Stimulated activated CD8-positive, alpha-beta memory T cell treated with anti-CD3 and anti-CD28 coated beads, Interleukin-12 subunit alpha, Interleukin-12 subunit beta, amount 100 ng/mL, for 4 hours (primary cell): ENCODE measurements around the gene TESK2.
"Not testable (repeated sequence)": the region's sequence is repeated elsewhere in the genome, so short reads cannot be mapped to it uniquely, and the experiment has no call there.

Experiments
- DNase-seq: peaks from one replicate; pipeline ENCODE4 v3.0.0-alpha.2; 2020; ENCODE audit warnings: low read depth

TESK2 gene

GRCh38 chr1:45510036-45510971 lies 19.3 kb upstream of the TESK2 start:
- DNase-seq = no peak

GRCh38 chr1:45508295-45509151 lies 17.6 kb upstream of the TESK2 start:
- DNase-seq = no peak

GRCh38 chr1:45507893-45508292 lies 16.9 kb upstream of the TESK2 start:
- DNase-seq = no peak

GRCh38 chr1:45507195-45507594 lies 16.2 kb upstream of the TESK2 start:
- no peak for DNase-seq

- no peak for DNase-seq
Observed at GRCh38 chr1:45503462-45504360, 12.7 kb upstream of the TESK2 start.

- DNase-seq = no peak
Observed at GRCh38 chr1:45501505-45501859, 10.5 kb upstream of the TESK2 start.

GRCh38 chr1:45499415-45499769 lies 8.4 kb upstream of the TESK2 start:
- DNase-seq = no peak

- no peak for DNase-seq
Observed at GRCh38 chr1:45498279-45498678, 7.3 kb upstream of the TESK2 start.

GRCh38 chr1:45493116-45493697 lies 2.2 kb upstream of the TESK2 start:
- DNase-seq = no peak

- DNase-seq = no peak
Observed at GRCh38 chr1:45492691-45493090, 1.7 kb upstream of the TESK2 start.

- DNase-seq = no peak
Observed at GRCh38 chr1:45491487-45492260, 711 bp upstream of the TESK2 start.

GRCh38 chr1:45490121-45490625 lies 790 bp downstream of the TESK2 start:
- no peak for DNase-seq

GRCh38 chr1:45489379-45489778 lies 1.6 kb downstream of the TESK2 start:
- not testable (repeated sequence) for DNase-seq

GRCh38 chr1:45488666-45489377 lies 2.1 kb downstream of the TESK2 start:
- no peak for DNase-seq

- DNase-seq = no peak
Observed at GRCh38 chr1:45485949-45486348, 5.0 kb downstream of the TESK2 start.

- no peak for DNase-seq
Observed at GRCh38 chr1:45479039-45479748, 11.8 kb downstream of the TESK2 start.

- DNase-seq = no peak
Observed at GRCh38 chr1:45478121-45478814, 12.7 kb downstream of the TESK2 start.

GRCh38 chr1:45477646-45478045 lies 13.3 kb downstream of the TESK2 start:
- DNase-seq = no peak

- DNase-seq = not testable (repeated sequence)
Observed at GRCh38 chr1:45474194-45474593, 16.8 kb downstream of the TESK2 start.
